ENCODE measurements around the gene NHEJ1. TPM values are rescaled to one million over a fixed set of nuclear protein-coding genes. Genes with fewer than 3 reads are reported as not detected.

The NHEJ1 gene
- total RNA-seq, 1 donor from 2014 or later = 25.7 TPM

DNA sequence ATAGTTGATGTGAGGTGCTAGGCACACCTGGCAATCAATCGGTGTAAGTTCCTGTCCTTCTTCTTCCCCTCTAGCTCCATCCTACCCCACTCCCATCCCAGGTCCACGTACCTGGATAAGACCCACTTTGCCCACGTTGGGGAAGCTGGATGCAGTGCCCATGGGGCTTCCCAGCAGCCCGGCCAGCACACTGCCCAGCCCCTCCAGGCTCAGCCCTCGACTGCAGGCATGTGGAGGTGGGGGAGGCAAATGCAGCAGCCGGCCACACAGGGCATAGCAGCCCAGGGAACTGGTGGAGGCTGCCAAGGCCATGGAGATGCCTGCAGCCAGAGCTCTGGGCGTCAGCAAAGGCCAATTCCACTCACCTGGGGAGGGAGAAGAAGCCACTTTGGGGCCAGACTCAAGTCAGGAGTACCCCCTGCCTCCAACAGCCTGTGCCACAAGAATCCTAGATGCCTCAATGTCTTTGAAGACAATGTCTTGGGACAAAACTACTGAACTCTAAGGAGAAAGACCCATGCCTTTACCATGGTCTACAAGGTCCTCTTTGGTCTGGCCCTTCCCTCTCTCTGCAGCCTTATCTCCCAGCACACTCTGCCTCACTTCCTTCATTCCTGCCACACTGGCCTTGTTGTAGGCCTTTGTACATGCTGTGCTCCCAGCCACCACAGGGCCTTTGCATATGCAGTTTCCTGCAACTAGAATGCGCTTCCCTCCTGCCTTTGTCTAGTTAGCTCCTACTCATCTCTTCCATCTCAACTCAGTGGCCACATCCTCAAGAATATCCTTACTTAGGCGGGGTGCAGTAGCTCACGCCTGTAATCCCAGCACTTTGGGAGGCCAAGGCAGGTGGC is 4.7 kb upstream of the NHEJ1 start:
- no peak for DNase-seq

DNA sequence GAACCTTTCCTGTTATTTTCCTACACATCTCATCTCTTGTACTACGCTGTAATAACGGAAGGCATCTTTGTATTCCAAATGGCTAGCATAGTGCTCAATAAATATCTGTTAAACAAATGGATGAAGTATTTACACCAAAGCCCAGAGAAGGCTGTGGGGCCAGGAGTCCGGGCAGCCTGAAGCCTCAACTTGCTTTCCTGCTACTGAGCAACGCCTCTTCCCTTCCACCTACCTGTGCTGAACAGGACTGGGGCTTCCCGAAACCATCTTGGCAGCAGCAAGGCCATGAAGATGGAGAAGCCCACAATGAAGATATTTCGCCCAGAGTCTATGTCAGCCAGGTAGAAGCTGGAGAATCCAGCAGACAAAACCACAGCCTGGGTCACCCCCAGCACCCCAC is 2.5 kb upstream of the NHEJ1 start:
- DNase-seq = no peak

DNA sequence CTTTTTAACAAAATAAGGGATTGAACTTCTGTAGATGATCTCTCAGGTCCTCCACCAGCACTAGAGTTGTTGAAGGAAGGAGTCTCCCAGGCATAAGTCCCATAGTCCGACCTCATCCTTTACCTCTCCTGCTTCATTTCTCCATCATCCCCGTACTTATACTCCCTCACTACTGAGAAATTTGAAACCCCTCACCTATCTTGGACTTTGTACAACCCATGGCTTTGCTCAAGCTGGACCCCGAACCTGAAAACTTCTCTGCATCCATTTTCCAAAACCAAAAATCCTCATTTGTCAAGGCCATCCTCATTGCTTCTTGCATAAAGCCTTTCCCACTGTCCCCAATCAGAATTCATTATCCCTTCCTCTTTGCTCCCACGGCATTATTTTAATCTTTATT is 482 bp upstream of the NHEJ1 start:
- no peak for DNase-seq

DNA sequence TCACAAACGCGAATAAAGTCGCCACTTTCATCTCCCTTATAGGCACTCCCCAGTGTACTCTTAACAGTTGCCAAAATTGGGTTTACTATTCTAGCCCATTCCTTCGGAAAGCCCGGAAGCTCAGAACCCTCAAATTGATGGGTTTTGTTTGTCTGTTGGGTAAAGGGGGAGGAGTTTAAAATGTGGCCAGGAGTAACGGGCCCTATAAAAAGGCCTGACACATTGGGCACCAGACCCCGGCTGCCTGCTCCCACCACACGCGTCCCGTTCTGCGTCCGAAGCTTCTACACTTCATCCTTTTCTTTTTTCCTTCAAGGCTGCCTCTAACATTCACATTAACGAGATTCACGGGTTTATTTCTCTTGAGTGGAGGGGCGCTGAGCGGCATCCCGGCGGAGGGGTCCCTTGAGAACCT is 837 bp downstream of the NHEJ1 start:
- DNase-seq = no peak

DNA sequence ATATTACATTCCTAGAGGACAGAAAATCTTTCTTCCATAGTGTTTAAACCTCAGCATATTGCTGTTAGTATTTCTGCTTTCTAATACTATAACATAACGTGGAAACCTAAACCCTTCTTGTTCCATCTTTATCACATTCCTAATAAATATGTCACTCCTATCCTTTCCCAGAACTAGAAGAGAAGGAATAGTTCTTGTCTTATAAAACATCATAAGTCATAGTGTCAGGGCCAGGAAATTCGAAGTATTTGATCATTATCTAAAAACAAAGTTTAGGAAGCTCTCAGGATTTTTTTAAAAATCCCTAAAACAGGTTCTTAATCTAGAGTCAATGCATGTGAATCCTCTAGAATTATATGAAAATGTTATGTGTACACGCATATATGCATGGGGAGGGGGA is 2.0 kb downstream of the NHEJ1 start:
- no peak for DNase-seq

DNA sequence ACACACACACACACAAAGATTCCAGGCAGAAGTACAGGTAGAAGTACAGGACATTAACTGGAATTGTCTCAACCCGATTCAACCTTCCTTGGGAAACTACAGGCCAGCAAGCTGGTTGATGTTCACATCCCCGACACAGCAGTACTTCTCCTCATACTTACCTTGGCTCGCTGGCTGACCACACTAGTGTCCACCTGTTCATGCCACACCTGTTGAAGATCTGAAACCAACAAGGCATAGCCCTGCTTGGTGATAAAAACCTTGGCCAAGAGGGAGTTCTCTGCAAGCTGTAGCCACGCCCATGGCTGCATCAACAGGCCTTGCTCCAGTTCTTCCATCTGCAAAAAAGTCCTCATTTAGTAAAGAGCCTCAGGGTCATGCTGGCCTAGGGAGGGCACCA is 2.6 kb downstream of the NHEJ1 start:
- DNase-seq = no peak

DNA sequence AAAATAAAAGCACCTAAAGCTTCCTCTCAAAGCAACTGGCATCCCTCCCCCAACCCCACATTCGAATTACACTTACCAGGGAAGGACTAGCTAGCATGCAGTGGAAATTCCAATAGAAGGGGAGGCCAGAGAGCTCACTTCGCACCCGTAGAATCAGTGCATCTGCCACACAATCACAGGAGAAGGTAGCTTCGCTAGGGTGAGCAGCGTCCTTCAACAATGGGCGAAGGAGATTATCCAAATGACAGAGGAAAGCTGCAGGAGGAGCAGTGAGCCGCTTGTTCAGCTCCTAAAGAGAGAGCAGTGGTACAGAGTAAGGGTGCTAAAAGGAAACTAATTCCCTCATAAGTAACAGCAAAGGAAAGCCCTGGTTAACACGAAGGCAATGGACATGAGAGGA is 3.2 kb downstream of the NHEJ1 start:
- DNase-seq = no peak

DNA sequence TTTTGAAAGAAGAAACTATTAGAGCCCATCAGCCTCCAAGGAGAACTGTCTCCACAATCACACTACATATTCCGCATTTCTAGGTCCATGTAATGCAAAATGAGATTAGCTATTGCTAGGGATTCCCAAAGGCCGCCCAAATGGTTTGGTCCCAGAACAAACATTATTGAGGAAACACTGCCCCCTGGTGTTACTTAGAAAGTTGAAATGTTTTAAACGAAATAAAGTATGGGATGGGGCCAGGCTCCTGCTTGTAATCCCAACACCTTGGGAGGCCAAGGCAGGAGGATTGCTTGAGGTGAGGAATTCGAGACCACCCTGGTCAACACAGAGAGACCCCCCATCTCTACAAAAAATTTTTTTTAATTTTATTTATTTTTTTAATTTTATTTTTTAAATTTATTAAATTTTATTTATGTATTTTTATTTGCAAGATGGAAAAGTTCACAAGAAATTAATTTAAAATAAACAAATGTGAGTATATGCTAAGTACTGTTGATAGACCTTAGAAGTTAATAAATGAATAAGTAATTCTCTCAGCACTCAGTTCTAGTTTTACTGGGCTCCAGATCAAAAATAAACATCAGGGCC is 5.5 kb downstream of the NHEJ1 start:
- DNase-seq = peak; percentile 85

DNA sequence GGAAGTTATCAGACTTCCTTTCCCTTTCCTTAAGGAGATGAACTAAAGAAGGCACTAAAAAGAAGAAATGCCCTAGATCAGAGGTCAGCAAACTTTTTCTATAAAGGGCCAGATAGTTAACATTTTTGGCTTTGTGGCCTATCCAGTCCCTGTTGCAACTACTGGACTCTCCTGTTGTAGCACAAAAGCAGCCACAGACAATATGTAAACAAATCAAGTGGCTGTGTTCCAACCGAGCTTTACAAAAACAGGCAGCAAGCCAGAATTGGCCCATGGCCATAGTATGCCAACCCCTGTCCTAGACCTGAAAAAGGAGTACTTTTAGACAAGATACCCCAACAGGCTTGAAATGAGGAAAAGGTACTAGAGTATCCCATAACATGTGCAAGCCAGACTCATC is 10.9 kb downstream of the NHEJ1 start:
- DNase-seq = peak; percentile 35

DNA sequence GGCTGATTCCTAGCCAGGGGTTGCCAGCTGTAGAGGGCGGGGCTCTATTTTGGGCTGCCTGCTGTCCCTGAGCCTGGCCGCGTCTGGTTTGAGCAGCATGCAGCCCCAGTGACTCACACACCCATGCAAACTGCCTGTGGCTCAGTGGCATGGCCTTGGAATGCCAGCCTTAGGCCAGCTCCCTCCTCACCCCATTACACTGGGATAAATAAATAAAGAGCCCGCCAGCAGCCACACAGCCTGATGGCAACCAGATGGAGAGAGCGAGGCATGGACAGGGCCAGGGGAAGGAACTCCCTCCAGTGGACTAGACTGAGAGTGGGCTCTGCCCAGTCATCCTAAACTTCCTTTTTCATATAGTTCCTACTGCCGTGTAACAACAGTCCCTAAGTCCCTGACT is 18.3 kb downstream of the NHEJ1 start:
- no peak for DNase-seq

DNA sequence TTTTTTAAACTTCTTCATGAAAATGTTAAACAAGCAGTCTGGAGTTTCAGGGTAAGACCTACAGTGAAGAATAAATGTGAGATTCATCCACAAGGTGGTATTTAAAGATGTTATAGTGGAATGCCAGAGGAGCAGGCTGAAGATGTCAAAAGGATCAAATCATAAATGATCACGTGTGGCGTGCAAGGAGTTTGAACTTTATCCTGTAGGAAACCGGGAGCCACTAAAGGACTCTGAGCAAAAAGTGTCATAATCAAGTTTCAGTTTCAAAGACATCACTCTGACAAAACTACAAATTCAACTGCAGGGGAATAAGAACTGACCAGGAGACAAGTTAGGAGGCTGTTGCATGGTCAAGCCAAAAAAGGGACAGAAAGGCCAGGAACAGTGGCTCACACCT is 19.9 kb downstream of the NHEJ1 start:
- DNase-seq = no peak

DNA sequence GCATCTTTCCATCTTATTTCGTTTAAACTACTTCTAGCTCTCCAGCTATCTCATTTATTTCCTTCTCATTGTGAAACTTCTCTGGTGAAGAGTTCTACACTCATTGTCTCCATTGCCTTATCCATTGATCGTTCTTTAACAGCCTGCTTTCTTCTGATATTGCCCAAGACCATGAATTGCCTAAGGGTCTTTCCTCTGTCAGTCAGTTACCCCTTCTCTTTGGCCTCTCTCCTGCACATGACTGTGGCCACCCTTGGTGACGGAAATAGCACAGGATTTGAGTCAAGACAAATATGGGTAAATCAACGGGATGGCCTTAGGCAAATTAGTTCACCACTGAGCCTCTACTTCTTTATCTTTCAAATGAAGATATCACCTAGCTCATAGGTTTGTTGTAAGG is 26.6 kb downstream of the NHEJ1 start:
- no peak for DNase-seq

DNA sequence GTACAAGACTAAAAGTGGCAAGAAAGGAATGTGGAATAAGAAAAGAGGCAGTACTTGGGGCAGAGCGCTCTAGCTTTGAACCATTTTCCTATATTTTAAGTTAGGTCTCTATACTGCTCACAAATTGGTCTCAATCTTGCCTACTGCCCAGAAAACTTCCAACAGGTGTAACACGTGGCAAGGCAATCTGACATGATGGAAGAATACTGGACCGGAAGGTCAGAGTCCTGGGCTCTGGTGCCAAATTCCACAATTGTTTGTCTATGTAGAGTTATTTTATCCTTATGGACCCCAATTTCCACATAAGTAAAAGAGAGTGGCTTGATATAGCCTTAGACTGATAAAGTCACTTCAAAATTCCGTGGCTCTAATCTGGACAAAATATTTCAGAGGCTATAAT is 28.9 kb downstream of the NHEJ1 start:
- no peak for DNase-seq

DNA sequence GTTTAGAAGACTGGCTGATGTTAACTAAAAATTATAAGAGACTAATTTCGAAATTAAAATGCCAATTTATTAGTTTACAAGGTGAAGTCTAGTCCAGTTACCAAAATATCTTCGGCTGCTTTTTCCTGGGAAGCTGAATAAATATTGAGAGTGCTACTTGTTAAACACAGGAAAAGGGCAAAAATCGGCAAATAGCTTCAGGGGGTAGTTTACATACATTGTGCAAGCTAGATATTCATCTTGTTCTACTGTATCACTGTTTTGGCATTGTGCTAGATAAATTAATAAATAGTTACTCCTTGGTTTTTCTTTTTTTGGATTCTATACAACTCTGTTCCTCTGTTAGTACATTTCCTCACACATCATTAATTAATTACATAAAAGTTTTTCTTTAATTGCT is 29.3 kb downstream of the NHEJ1 start:
- DNase-seq = no peak

DNA sequence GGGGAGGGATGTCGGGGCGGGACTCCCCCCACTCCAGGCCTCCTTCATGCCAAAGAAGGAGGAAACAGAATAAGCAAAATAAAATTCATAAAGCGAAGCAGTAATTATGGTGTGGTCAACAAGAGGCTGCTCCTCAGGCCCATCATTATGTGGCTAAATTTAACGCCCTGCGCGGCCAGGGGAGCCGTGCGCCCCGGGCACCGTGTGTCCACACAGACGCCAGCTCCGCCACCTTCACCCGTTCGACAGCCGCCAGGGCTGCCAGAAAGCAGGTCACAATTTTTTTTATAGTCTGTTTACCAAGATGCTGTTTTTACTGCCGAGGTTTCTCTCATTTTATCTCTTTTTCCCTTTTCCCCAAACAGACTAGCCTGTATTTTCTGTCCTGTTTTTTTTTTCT is 31.0 kb downstream of the NHEJ1 start:
- DNase-seq = no peak

DNA sequence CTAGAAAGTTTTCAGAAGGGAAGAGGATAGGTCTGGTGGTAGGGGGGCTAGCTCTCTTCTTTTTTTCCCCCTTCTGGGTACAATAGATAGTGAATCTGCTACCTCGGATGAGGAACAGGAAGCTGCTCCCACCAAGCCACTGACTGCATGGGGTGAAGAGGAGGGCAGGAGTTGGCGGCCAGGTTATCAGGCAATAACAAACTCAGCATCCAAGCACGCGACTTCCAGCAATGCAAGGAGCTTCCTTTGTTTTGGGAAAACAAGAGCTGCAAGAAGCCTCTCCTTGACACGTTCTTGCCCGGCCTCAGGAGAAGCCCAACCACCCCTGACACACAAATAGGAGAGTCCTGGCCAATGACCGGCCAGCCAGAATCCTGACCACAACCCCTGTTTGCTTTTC is 32.2 kb downstream of the NHEJ1 start:
- no peak for DNase-seq

DNA sequence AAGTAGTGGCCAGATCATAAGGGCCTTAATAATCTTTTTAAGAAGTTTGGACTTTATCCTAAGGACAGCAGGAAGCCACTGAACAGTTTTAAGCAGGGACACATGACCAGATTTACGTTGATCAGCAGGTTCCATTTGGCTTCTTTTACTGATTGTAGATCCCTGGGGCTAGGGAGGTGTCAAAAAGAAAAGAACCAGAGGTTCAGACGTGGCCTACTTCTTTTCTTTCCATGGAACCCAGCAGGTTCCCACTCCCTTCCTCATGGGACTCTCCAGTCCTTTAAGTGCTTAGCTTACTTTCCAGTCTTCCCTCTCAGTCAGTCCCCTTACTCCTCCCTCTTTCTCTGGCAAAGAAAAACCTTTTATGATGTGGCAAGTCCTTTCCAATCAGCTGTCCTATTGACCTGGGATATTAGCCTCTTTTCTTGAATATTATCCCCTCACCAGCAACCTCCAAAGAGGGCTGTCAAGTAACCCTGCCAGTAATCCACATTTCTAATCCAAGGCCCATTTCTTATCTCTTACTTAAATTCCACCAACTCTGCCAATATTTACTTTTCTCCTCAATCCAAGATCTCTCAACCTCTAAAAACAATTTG is 33.5 kb downstream of the NHEJ1 start:
- no peak for DNase-seq

DNA sequence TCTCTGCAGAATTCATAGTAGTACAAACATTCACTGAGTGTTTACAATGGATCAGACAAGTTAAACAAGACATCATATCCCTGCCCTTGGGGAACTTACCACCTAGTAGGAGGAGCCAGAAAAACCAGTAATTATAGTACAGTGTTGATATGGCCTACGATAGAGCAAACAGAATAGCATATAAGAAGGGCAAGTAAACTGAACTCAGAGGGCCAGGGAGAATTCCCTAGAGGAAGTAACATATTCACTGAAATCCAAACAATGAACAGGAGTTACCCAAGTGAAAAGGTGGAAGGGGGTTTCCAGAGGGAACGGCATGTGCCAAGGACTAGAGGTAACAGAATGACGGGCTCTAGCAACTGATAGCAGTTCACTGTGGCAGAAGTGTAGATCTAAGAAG is 34.1 kb downstream of the NHEJ1 start:
- DNase-seq = no peak

DNA sequence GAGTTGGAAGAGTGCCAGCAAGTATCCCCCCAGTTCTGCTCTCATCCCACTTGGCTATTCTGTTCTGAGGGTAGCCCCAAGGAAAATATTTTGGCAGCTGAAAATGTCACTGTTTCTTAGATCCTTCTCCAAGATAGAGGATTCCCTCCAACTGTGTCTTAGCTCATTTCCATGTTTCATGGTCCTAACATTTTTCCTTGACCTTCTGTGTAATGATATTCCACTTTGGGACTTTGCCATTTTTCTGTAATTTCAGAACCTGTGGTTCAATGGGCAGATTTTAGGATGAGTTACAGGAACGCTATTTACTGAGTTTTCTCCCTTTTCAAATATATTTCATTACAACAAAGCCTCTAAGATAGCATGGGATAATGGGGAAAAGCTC is 34.7 kb downstream of the NHEJ1 start:
- DNase-seq = no peak

DNA sequence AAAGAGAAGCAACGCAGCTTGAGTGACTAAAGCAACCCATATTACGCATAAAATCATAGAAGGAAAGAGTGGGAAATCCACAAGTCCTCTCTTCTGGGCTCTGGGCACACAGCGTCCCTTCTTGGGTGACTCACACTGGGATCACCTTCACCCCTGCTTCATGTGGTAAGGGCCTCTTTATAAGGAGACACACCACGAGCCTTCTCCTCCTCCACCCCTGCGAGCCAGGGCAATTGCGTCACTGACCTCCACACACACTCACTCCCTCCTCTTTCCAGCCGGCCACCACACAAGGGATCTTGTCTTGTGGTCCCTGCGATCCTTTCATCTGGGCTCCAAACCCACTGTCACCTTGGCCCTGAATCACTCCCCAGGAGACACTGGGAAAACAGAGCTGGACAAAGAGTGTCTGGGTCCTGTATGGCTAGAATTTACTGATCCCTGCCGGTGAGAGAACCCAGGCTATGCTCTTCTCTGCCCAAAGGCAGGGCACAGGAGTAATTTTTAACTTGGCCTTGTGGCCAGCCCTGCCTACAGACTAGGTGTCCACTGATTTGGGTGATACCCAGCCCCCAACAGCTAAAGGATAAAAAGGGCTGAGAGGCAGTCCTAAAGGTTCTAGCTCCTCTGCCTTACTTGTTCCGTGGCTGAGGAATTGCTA is 35.3 kb downstream of the NHEJ1 start:
- DNase-seq = no peak

DNA sequence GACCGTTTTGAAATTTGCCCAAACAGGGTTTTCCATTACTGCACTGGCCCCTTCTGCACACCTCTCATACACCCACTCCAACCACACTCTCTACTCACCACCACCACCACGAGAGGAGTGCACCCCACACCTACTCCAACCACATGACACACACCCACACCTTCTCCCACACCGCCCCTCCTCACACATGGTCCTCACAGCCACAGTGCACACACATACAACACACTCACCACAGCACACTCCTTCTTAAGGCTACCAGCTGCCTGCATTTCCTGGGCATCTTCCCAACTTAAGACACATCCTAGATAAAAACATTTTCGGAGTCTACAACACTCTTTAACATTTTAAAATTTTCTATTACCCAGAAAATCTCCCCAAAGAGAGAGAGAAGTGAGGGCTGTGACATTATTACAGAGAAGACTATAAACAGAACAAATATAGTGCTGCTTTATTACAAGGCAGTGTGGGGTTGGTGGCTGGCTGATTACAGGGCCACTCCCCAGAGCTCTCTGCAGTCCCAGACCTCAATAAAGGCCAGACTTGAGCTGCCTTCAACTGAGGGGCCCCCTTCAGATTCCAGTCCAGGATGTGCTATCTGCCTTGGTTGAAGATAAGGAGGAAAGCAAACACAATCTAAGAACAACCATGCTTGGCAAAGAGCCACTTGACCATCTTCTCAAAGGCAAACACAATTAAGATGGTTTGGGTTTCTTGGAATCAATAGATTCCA is 36.1 kb downstream of the NHEJ1 start:
- no peak for DNase-seq

DNA sequence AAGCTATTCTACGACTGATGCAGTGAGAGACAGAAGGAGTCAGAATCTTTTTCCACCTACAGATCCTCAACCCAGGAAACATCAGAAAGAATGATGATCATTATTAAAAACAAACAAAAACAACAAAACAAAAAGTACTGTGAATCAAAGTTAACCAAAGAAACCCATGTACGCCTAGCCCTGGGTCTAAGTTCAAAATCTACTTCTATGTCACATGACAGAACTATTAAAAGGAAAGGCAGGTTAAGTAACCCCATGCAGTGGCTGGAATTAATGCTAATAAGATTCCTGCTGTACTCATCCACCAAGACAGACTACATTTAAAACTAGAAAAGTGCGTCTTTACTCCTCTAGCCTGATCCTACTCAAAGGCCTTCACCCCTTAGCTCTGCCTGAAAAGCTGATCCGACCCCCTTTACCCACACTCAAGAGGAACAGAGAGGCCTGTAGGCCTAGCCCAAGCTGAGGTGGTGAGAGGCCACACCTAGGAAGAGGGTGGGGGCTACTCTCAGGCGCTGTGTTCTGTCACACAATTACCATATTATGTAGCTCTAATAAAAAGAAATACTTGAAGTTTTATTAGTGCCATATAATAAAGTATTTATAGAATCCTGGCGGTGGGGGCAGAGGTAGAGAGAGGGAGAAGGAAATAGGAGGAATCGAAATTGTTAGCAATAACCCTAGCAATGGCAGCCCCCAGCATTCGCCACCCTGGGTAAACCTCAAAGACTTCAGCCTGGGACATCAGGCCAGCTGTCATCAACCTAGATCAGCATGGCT is 37.1 kb downstream of the NHEJ1 start:
- DNase-seq = no peak
